HPDE6-E6E7 (cell line): ENCODE data around the gene NFIB.

Experiments used
- DNase-seq: peaks from one replicate; pipeline ENCODE4 v3.0.0; 2011; ENCODE audit warnings: missing footprints; ENCODE audit errors: extremely low spot score

NFIB gene

DNA sequence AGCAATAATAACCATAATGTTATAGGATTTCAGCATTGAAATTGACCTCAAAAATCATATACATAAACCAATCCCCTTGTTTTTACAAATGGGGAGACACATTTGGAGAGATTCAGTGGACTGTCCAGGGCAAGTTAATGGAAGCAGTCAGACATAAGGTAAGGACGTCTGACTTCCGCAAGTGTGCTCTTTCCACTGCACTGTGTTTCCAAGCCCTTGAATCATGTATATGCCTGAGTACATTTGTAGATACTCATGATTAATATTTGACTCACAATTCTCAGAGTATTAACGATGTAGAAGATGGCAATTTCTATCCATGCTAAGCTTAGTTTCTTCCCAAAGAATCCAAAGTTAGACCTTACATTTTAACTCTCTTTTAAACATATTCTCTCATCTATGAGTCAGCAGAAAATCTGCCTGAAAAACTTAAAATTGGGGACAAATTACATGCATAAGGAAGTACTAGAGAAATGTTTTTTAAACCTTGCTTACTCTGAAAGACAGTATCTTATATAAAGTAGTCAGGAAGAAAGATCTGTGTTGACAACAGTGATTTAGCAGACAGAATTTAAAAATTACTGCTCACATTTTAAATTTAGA lies 165.3 kb downstream of the NFIB start:
- DNase-seq: no peak

GRCh38 chr9:14147738-14148137 lies 166.2 kb downstream of the NFIB start:
- no peak for DNase-seq

GRCh38 chr9:14146201-14146874 lies 167.6 kb downstream of the NFIB start:
- DNase-seq: no peak

DNA sequence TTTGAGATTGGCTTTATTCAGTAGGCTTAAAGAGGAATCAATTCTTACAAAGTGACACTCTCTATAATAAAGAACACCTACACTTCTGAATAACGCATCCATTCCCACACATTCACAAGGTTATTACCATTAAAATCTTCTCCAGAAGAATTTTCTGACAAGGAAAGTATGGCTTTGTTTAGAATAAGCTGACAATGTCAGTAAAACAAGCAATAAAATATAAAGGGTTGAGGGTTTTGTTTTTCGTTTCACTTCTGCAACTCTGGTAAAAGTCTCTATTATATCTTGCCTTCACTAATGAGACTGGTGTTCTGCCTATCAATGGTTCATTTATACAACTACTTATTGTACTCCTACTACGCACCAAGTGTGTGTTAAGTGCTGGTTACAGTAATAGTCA lies 169.7 kb downstream of the NFIB start:
- DNase-seq: no peak

DNA sequence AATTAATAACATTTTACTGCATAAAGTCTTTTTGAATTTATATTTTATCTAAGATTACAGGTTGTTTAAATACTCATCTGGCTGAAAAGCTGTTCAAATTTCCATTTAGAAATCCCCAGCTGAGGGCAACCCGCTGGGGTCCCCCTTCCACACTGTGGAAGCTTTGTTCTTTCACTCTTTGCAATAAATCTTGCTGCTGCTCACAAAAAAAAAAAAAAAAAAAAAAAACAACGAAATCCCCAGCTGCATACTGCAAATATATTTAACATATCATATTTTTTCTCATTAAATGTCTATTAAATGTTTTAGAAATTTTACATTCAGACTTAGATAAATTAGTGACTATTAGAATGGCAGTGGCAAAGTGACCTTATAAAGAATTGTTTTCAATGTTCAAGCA lies 172.2 kb downstream of the NFIB start:
- DNase-seq: no peak

- no peak for DNase-seq
These were observed 173.7 kb downstream of the NFIB start for GRCh38 chr9:14140096-14140697.

GRCh38 chr9:14139287-14139686 lies 174.7 kb downstream of the NFIB start:
- no peak for DNase-seq

GRCh38 chr9:14136646-14137370 lies 177.1 kb downstream of the NFIB start:
- DNase-seq: peak; percentile 9

DNA sequence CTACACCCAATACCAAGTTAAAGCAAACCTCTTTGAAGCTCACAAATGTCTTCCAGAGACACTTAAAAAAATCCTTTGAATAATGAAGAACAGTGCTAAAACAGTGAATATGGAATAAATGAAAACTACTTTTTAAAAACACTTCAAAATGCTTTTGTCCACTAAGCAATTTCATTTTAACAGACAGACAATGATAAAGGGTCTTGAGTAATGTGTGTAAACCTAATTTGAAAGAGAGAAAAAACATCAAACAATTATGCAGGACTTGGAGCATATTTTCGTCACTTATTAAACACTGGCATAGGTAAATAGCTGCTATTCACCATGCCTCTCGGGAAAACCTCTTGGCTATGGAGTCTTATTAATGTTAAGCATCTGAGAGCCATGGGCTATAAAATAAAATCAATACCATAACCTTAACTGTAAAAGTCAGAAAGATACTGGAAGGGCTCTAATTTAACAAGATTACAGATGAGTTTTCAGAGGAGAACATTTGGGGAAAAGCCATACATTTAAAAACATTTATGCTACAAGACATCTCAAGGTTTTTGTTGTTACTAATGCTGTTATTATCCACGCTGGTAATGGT lies 177.8 kb downstream of the NFIB start:
- no peak for DNase-seq

DNA sequence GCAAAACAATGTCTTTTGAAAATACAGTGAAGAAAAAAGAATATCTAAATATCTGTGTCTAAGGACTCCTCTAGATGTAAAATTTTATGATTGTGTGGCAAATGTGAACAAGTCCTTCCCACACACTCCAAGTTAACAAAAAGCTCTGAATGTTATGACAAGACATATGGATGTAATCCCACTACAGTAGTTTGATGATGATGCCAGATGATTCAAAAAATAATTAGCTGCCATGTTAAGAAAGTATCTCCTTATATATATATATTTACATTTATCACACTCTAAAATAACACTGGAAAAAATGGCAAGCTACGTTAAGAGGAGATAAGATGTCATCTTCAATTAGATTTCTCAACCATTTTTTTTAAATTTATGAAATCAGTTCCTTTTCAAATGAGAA lies 178.5 kb downstream of the NFIB start:
- no peak for DNase-seq

DNA sequence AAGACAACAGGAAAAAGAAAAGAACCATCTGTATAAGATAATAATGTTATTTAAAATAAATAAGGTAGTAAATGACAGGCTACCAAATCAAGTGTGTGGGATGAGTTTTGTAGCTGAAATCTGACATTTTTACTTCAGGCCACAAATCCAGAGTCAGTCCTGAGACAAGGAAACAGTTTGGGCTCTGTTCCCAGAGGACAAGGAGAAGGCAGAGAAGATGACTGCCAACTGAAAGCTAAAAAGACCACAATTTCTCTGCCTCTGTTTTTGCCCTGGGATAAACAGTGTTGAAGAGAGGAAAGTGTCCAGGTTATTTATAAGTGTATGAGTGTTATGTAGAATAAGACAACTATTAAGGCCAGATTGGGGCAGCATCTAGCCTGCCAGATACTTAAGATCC lies 180.5 kb downstream of the NFIB start:
- no peak for DNase-seq

DNA sequence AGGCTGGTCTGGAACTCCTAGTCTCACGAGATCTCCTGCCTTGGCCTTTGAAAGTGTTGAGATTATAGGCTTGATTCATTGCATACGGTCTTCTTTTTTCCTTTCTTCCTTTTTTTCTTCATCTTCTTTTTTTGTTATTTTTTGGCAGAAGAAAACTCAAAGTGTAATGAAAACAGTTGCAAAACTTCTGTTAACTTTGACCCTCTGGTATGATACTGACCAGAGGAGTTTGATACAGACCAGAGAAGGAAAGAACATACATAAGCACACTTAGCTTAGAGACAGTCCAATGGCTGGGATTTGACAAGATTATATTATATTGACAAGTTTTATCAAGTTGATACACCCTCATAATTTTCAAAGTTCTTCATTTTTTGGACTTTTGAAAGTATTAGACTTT lies 181.2 kb downstream of the NFIB start:
- DNase-seq: no peak

- no peak for DNase-seq
These were observed 182.4 kb downstream of the NFIB start for GRCh38 chr9:14131356-14132088.

DNA sequence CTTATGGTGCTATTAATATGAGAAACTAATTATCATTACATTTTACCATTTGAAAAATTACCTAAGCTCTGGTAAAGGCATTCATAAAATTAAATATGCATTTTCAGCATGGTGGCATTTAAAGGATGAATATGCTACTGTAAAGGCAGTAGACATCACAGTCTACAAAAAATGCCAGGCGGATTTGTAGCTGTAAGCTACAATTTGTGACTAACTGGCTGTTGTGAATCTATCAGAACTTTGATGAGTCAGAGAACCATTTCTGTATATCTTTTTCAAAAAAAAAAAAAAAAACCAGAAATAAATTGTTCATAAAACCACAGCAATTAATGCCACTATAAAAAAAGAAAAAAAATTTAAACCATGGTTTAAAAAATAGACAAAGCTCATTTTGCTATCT lies 186.3 kb downstream of the NFIB start:
- DNase-seq: no peak

- peak; percentile 35 for DNase-seq
These were observed 194.0 kb downstream of the NFIB start for GRCh38 chr9:14119694-14120514.

GRCh38 chr9:14112226-14112625 lies 201.7 kb downstream of the NFIB start:
- no peak for DNase-seq

GRCh38 chr9:14111696-14112095 lies 202.2 kb downstream of the NFIB start:
- DNase-seq: no peak

DNA sequence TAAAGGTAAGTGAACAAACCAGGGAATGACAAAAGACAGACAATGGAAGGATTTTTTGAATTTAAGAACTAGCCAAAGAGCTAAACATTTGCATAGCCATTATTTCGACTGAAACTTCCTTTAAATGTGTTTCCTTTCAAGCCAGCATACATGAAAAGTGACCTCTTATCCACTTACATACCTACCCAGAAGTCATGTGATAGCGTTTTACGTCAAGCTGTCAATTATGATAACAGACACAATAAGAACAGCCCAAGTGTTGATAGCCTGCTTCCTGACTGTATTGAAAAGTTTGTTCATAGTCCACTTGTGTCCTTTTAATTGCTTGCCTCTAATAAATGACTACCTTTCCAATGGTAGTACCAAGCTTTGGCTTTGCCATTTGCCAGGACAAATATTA lies 206.0 kb downstream of the NFIB start:
- no peak for DNase-seq

DNA sequence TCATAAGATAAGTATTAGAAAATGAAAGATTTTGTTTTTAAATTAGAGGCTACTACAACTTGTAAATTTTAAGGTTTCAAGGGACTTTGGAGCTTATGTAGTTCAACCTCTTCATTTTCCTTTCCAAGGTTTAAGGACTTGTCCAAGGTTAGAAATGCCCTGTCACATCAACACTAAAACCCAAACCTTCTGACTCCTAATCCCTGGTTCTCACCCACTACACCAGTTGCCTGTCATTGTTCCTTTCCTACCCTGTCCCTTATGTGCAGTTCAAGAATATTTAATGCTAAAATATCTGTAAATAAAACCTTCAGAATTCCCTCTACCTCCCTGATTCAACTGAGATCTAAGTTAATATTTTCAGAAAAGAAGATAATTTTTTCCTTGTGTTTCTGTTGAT lies 206.4 kb downstream of the NFIB start:
- DNase-seq: no peak

DNA sequence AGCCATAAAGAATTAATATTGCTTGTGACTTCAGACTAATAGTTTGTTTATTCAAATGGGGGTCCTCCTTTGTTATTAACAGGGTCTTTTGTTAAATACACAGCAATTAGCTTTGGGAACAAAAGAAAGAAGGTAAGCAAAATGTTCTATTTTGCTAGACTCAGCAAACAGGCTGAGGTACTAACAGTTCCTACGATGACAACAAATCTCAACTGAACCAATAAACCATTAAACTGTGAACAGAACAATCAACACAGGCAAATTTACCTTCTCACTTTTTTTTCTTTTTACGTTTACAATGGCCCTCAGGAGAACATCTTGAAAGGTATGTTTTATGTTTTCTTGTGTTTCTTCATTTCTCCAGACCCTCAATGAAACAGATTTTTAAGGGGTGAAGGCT lies 207.2 kb downstream of the NFIB start:
- DNase-seq: no peak

DNA sequence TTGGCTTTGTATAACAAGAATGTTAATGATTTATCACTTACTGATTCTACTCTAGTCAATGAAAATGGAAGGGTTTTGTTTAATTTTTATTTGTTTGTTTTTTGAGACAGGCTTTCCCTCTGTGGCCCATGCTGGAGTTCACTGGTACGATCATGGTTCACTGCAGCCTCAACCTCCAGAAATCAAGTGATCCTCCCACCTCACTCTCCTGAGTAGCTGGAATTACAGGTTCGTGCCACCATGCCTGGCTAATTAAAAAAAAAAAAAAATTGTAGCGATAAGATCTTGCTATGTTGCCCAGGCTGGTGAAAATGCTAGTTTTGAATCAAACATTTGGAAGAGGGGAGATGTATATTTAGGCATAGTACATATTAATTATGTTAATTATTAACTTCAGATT lies 209.4 kb downstream of the NFIB start:
- DNase-seq: no peak
